Activated CD4-positive, alpha-beta T cell treated with anti-CD3 and anti-CD28 coated beads, Interleukin-2, amount 10 ng/mL, durations not matched to agents 24 days and 14 days (primary cell): ENCODE data around the gene SLC4A11. TPM values are rescaled to one million over a fixed set of nuclear protein-coding genes. Genes with fewer than 3 reads are reported as not detected.

ENCODE experiments used
- DNase-seq: peaks from one replicate; pipeline ENCODE4 v3.0.0; 2022
- H3K27ac Mint-ChIP-seq: one replicate; pipeline ENCODE4 v1.8.0; 2022; ENCODE audit warnings: mild to moderate bottlenecking, mixed read lengths
- H3K27me3 Mint-ChIP-seq: one replicate; pipeline ENCODE4 v1.8.0; 2022; ENCODE audit warnings: mixed read lengths
- H3K36me3 Mint-ChIP-seq: one replicate; pipeline ENCODE4 v1.8.0; 2022; ENCODE audit warnings: low read depth, mild to moderate bottlenecking, mixed read lengths
- H3K4me1 Mint-ChIP-seq: one replicate; pipeline ENCODE4 v1.8.0; 2021; ENCODE audit warnings: mixed read lengths
- H3K4me3 Mint-ChIP-seq: one replicate; pipeline ENCODE4 v1.8.0; 2022; ENCODE audit warnings: mild to moderate bottlenecking, moderate library complexity, mixed read lengths
- H3K9me3 Mint-ChIP-seq: one replicate; pipeline ENCODE4 v1.8.0; 2021; ENCODE audit warnings: mixed read lengths
- intact Hi-C: fragments of 100-400 bp; cut with micrococcal nuclease; formaldehyde crosslinking; loops from one replicate; pipeline ENCODE4 v1.15.1; 2023
- total RNA-seq: library from RNA; stranded (reverse); gene quantifications from 2 replicates; pipeline ENCODE4 v1.2.3, GENCODE V29; 2022

Gene SLC4A11
- total RNA-seq, 1 donor from 2014 or later: 2.4 TPM

DNA sequence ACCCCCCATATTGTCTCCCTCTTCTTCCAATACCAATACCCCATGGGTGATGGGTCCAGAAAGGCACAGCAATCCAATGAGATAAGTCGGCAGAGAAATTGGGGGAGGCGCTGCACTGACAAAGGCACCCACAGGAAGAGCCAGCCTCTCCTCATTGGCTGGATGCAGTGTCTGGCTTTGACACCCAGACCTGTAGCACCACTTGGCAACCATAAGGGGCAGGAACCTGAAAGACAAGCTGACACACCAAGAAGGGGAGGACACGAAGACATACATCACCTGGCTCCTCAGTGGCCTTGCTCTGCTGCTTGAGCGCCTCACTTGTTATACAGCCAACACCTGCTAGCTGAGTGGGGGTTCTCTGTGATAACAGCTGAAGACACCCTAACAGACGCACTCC is 19.4 kb upstream of the SLC4A11 start:
- Mint-ChIP-seq H3K27me3 (no peaks in the 10 kb centered on the region), H3K9me3 (no peaks in the 10 kb centered on the region), H3K27ac (no peak overlapping the region), H3K4me3 (no peak overlapping the region), H3K4me1 (no peaks in the 10 kb centered on the region), H3K36me3 (peaks cover 3% of the 10 kb centered on the region)
- no peak for DNase-seq
- intact Hi-C loops: no loop called here

GRCh38 chr20:3255728-3256127 is 16.7 kb upstream of the SLC4A11 start:
- H3K27me3 Mint-ChIP-seq: no peaks in the 10 kb centered on the region
- no peaks in the 10 kb centered on the region for H3K9me3 Mint-ChIP-seq
- intact Hi-C loops: no loop called here
- DNase-seq: no peak
- H3K36me3 Mint-ChIP-seq: no peaks in the 10 kb centered on the region
- H3K27ac Mint-ChIP-seq: no peak overlapping the region
- no peaks in the 10 kb centered on the region for H3K4me1 Mint-ChIP-seq
- no peak overlapping the region for H3K4me3 Mint-ChIP-seq

DNA sequence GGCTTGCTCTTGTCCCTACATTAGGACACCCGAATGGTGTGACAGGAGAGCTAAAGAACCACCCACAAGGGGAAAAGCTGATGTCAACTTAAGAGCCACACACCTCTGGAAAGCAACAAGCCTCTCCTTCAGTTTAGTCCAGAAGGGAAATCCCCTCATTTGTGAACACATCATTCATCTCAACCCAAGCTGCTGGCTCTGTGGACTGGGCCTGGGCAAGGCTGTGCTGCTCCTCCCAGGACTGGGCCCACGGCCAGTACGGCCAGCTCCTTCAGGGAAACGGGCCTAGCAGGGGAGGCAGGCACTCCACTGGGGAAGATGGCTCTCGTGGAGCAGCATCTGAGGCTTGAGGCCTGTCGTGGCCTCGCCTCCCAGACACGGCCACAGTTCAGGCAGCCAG is 12.8 kb upstream of the SLC4A11 start:
- peaks cover 18% of the 10 kb centered on the region for H3K27me3 Mint-ChIP-seq
- H3K4me3 Mint-ChIP-seq: no peak overlapping the region
- intact Hi-C loops: no loop called here
- no peaks in the 10 kb centered on the region for H3K36me3 Mint-ChIP-seq
- no peak for DNase-seq
- no peaks in the 10 kb centered on the region for H3K9me3 Mint-ChIP-seq
- no peak overlapping the region for H3K27ac Mint-ChIP-seq
- H3K4me1 Mint-ChIP-seq: no peaks in the 10 kb centered on the region

DNA sequence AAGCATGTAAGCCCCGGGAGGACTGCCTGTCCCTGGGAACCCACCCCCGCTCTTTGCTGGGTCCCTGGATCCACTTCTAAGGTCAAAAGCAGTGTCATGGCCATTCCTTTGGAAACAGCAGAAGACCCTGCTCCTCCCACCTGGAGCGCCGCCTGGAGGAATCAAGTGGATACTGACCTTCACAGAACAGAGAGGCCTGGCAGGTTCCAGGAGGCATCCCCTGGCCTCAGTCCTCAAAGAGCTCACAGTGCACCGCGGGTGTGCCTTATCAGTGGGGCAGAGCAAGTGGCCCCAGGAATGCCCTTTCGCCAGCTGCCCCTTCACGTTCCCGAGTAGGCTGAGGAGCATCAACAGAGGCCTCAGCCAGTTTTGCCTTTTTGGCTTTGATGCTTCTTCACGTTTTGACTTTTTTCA is 11.1 kb upstream of the SLC4A11 start:
- Mint-ChIP-seq H3K9me3 (no peaks in the 10 kb centered on the region), H3K27ac (no peak overlapping the region), H3K4me3 (peak overlapping the region; percentile 47), H3K36me3 (no peaks in the 10 kb centered on the region), H3K4me1 (peaks cover 1% of the 10 kb centered on the region), H3K27me3 (peaks cover 24% of the 10 kb centered on the region)
- DNase-seq: no peak
- intact Hi-C loops: no loop called here

DNA sequence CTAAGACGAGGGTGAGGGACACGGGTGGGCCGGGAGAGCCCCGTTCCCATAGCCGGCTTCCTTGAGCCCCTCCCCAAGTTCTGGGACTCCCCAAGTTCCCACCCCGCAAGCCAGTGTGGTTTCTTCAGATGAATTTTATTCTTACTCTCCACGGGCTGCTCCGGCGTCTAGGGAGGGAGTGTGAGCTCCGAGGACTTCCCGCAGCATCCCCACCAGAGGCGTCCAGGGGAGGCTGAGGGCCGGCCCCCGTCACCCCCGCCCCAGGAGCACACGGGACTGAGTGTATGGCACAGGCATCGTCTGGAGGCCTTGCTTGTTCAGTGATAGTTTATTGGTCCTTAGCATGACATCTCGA is 10.0 kb upstream of the SLC4A11 start:
- Mint-ChIP-seq H3K36me3 (no peaks in the 10 kb centered on the region), H3K27ac (no peak overlapping the region), H3K27me3 (peaks cover 29% of the 10 kb centered on the region), H3K9me3 (no peaks in the 10 kb centered on the region), H3K4me1 (peaks cover 1% of the 10 kb centered on the region), H3K4me3 (peak overlapping the region; percentile 54)
- no peak for DNase-seq
- intact Hi-C loops: loop anchor here (1.0 kb wide), 1 partner anchor 16 kb away; no protein-coding TSS in a partner anchor

DNA sequence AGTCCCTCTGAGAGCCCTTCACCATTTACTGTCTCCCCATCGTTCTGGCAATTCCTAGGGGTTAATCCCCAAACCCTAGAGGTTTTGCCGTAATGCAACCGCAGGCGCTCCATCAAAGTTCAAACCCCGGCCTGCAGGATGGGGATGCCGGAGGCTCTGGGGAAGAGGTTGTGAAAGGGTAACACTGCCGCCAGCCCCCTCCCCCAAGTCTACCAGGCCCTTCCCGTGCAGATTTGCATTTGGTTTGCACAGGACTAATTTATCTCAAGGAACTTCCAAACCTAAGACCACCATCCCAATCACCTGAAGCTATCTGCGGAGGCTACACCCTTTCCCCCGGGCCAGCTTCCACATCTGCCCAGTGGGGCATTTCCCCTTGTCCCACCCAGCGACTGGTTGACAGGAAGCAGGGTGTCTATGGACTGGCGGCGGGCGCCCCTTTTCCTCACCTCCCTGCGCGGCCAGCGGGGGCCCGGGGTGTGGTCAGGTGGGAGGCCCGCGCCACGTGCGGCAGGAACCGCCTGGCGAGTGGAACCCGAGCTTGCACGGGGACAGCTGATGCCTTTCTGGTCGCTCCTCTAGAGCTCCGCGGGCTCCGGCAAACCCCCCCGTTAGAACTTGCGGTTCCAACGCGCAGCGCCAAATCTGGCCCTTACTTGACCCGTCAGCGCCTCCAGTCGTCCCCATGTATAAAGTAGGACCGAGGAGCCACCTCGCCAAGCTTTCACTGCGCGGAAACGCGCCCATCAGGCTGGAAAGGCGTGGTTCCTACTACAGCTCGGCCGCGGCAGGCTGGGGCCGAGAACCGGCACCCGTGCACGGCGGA is 9.4 kb upstream of the SLC4A11 start:
- Mint-ChIP-seq H3K27ac (no peak overlapping the region), H3K4me3 (peak overlapping the region; percentile 54)

DNA sequence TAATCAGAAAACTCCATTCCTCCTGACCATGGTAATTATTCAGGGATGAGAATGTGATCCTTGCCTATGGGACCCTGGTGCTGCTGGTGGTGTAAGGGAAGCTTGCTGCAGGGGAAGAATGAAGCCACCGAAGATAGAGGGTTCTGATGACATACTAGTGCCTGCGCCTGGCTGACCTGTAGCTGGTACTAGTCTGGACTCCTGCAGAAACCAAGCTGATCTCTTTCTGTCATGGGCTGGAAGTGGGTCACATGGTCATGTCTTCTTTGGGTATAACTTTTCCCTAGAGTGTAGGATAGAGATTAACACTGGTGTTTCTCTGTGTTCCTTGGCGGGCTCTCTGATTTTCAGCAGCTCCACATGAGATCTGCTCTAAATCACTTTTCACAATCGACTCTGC is 8.6 kb upstream of the SLC4A11 start:
- Mint-ChIP-seq H3K4me1 (peaks cover 1% of the 10 kb centered on the region), H3K9me3 (no peaks in the 10 kb centered on the region), H3K27me3 (peaks cover 31% of the 10 kb centered on the region), H3K4me3 (no peak overlapping the region), H3K36me3 (no peaks in the 10 kb centered on the region), H3K27ac (no peak overlapping the region)
- intact Hi-C loops: no loop called here
- no peak for DNase-seq

More for the DNA sequence above, 9.4 kb upstream of the SLC4A11 start:
- DNase-seq: peak; percentile 68
- no peaks in the 10 kb centered on the region for H3K36me3 Mint-ChIP-seq
- peaks cover 1% of the 10 kb centered on the region for H3K4me1 Mint-ChIP-seq
- H3K27me3 Mint-ChIP-seq: peaks cover 29% of the 10 kb centered on the region
- H3K9me3 Mint-ChIP-seq: no peaks in the 10 kb centered on the region
- intact Hi-C loops: no loop called here

GRCh38 chr20:3246682-3247081 is 7.7 kb upstream of the SLC4A11 start:
- no peaks in the 10 kb centered on the region for H3K36me3 Mint-ChIP-seq
- peaks cover 1% of the 10 kb centered on the region for H3K4me1 Mint-ChIP-seq
- intact Hi-C loops: no loop called here
- H3K9me3 Mint-ChIP-seq: no peaks in the 10 kb centered on the region
- DNase-seq: no peak
- no peak overlapping the region for H3K27ac Mint-ChIP-seq
- H3K27me3 Mint-ChIP-seq: peaks cover 36% of the 10 kb centered on the region
- no peak overlapping the region for H3K4me3 Mint-ChIP-seq

- no peak for DNase-seq
- Mint-ChIP-seq H3K4me3 (no peak overlapping the region), H3K4me1 (peaks cover 1% of the 10 kb centered on the region), H3K36me3 (no peaks in the 10 kb centered on the region), H3K27ac (no peak overlapping the region), H3K9me3 (no peaks in the 10 kb centered on the region), H3K27me3 (peaks cover 45% of the 10 kb centered on the region)
- intact Hi-C loops: no loop called here
Observed at GRCh38 chr20:3245711-3246110, 6.7 kb upstream of the SLC4A11 start.

- H3K36me3 Mint-ChIP-seq: no peaks in the 10 kb centered on the region
- no peaks in the 10 kb centered on the region for H3K9me3 Mint-ChIP-seq
- no peak overlapping the region for H3K27ac Mint-ChIP-seq
- DNase-seq: no peak
- H3K4me3 Mint-ChIP-seq: no peak overlapping the region
- intact Hi-C loops: no loop called here
- peaks cover 2% of the 10 kb centered on the region for H3K4me1 Mint-ChIP-seq
- peaks cover 47% of the 10 kb centered on the region for H3K27me3 Mint-ChIP-seq
Observed at GRCh38 chr20:3245156-3245555, 6.2 kb upstream of the SLC4A11 start.

GRCh38 chr20:3244613-3245012 is 5.6 kb upstream of the SLC4A11 start:
- peaks cover 8% of the 10 kb centered on the region for H3K4me1 Mint-ChIP-seq
- H3K27ac Mint-ChIP-seq: no peak overlapping the region
- H3K9me3 Mint-ChIP-seq: no peaks in the 10 kb centered on the region
- DNase-seq: no peak
- intact Hi-C loops: loop anchor here (5.0 kb wide), 1 partner anchor 228 kb away; the partner anchor contains the start of gene ATRN
- no peak overlapping the region for H3K4me3 Mint-ChIP-seq
- no peaks in the 10 kb centered on the region for H3K36me3 Mint-ChIP-seq
- H3K27me3 Mint-ChIP-seq: peaks cover 49% of the 10 kb centered on the region

DNA sequence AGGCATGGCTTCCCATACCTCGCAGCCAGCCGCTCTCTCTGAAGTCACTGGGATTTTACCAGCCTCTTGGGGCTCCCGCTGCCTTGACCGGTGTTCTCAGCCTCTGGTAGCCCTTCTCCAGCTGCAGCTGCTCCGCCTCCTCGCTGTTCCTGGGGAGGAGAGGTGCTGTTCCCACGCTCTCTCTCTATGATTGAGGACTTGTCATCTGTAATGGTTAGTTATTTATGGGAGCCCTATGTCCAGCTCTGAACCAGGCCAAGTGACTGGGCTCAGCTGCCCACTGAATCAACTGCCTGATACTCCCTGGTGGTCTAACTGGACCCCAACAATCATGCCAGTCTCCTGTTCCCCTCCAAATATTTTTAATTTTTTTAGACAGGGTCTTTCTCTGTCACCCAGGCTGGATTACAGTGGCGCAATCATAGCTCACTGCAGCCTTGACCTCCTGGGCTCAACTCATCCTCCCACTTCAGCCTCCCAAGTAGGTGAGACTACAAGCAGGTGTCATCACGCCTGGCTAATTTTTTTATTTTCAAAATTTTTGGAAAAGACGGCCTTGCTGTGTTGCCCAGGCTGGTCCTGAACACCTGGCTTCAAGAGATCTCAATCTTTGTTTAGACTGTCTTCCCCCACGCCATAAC is 4.8 kb upstream of the SLC4A11 start:
- H3K27ac Mint-ChIP-seq: no peak overlapping the region
- no peaks in the 10 kb centered on the region for H3K36me3 Mint-ChIP-seq
- DNase-seq: no peak
- H3K9me3 Mint-ChIP-seq: no peaks in the 10 kb centered on the region
- intact Hi-C loops: loop anchor here (5.0 kb wide), 1 partner anchor 228 kb away; the partner anchor contains the start of gene ATRN
- H3K4me3 Mint-ChIP-seq: no peak overlapping the region
- peaks cover 9% of the 10 kb centered on the region for H3K4me1 Mint-ChIP-seq
- H3K27me3 Mint-ChIP-seq: peaks cover 49% of the 10 kb centered on the region

DNA sequence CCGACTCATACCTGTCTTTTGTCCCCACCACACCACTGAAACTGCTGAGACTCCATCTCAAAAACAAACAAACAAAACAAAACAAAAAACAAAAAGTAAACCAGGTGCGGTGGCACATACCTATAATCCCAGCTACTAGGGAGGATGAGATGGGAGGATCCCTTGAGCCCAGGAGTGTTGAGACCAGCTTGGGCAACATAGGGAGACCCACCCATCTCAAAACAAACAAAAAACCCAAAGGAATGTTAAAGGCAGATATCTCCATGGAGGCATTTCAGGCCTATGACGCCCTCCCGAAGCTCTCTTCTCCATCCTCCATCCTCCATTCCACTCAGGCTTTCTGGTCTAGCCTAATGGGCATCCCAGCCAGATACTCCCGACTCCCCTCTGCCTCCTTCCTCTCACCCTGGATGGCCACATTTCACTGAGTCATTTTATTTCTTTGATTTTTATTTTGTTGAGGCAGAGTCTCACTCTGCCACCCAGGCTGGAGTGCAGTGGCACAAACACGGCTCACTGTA is 3.2 kb upstream of the SLC4A11 start:
- H3K27me3 Mint-ChIP-seq: peaks cover 48% of the 10 kb centered on the region
- H3K36me3 Mint-ChIP-seq: no peaks in the 10 kb centered on the region
- peaks cover 9% of the 10 kb centered on the region for H3K4me1 Mint-ChIP-seq
- H3K4me3 Mint-ChIP-seq: no peak overlapping the region
- H3K9me3 Mint-ChIP-seq: no peaks in the 10 kb centered on the region
- intact Hi-C loops: loop anchor here (5.0 kb wide), 1 partner anchor 230 kb away; the partner anchor contains the start of gene ATRN
- H3K27ac Mint-ChIP-seq: no peak overlapping the region
- DNase-seq: no peak

DNA sequence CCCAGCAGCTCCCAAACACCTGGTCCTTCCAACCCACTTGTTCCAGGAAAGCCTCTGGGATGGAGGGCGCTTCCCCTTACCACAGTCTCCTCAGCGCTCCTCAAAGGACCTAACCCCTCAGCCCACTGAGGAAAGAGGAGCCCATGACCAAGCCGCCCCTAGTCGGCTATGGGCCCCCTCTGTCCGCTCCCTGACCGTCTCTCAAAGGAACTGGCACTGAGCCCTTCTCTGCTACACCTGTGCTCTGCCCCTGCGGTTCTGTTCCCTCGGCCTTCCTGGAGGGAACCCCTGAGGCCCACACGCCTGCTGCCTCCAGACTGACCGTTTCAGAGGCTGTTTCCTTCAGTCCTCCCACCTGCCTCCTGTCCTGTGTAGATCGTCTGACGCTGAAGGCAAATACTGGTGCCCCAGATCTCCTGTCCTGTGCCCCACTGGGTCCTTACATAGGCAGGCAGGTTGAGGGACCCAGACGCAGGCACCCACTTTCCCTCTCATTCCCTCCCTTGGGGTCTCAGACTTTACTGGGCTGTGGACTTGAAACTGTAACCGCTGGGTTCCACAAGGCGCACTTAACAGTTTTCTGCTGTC is 1.9 kb upstream of the SLC4A11 start:
- no peak overlapping the region for H3K27ac Mint-ChIP-seq
- no peaks in the 10 kb centered on the region for H3K36me3 Mint-ChIP-seq
- intact Hi-C loops: loop anchor here (5.0 kb wide), 1 partner anchor 231 kb away; the partner anchor contains the start of gene ATRN
- peaks cover 9% of the 10 kb centered on the region for H3K4me1 Mint-ChIP-seq
- H3K9me3 Mint-ChIP-seq: no peaks in the 10 kb centered on the region
- no peak for DNase-seq
- H3K27me3 Mint-ChIP-seq: peaks cover 56% of the 10 kb centered on the region
- H3K4me3 Mint-ChIP-seq: peak overlapping the region; percentile 49
